ENCODE results near the gene BCAS3.

Gene BCAS3

GRCh38 chr17:60639019-60639330 lies 38.7 kb upstream of the BCAS3 start:
- no peak for TF ChIP-seq CTCF (IDR thresholded peaks at IDR 0.05; ENCODE audit: insufficient read depth, low read depth, low read length, missing control alignments)
- no peak for DNase-seq (ENCODE audit: low read depth)
- no peak overlapping the region for H3K4me3 ChIP-seq (ENCODE audit: low read depth, low read length)

- TF ChIP-seq CTCF (IDR thresholded peaks at IDR 0.05; ENCODE audit: insufficient read depth, low read depth, low read length, missing control alignments), result peak; percentile 28
- H3K4me3 ChIP-seq (ENCODE audit: low read depth, low read length), result no peak overlapping the region
- no peak for DNase-seq (ENCODE audit: low read depth)
Measured at GRCh38 chr17:60640503-60640902, 37.1 kb upstream of the BCAS3 start.

- TF ChIP-seq CTCF (IDR thresholded peaks at IDR 0.05; ENCODE audit: insufficient read depth, low read depth, low read length, missing control alignments), result no peak
- DNase-seq (ENCODE audit: low read depth), result no peak
- H3K4me3 ChIP-seq (ENCODE audit: low read depth, low read length), result no peak overlapping the region
Measured at GRCh38 chr17:60641126-60641525, 36.5 kb upstream of the BCAS3 start.

GRCh38 chr17:60641810-60642220 lies 35.8 kb upstream of the BCAS3 start:
- peak; percentile 74 for DNase-seq (ENCODE audit: low read depth)
- no peak overlapping the region for H3K4me3 ChIP-seq (ENCODE audit: low read depth, low read length)
- TF ChIP-seq CTCF (IDR thresholded peaks at IDR 0.05; ENCODE audit: insufficient read depth, low read depth, low read length, missing control alignments), result peak; percentile 37

- DNase-seq (ENCODE audit: low read depth), result no peak
- TF ChIP-seq CTCF (IDR thresholded peaks at IDR 0.05; ENCODE audit: insufficient read depth, low read depth, low read length, missing control alignments), result no peak
- H3K4me3 ChIP-seq (ENCODE audit: low read depth, low read length), result no peak overlapping the region
Measured at GRCh38 chr17:60645918-60646523, 31.6 kb upstream of the BCAS3 start.

GRCh38 chr17:60646701-60647100 lies 30.9 kb upstream of the BCAS3 start:
- DNase-seq (ENCODE audit: low read depth), result no peak
- no peak for TF ChIP-seq CTCF (IDR thresholded peaks at IDR 0.05; ENCODE audit: insufficient read depth, low read depth, low read length, missing control alignments)
- no peak overlapping the region for H3K4me3 ChIP-seq (ENCODE audit: low read depth, low read length)

- no peak for TF ChIP-seq CTCF (IDR thresholded peaks at IDR 0.05; ENCODE audit: insufficient read depth, low read depth, low read length, missing control alignments)
- no peak overlapping the region for H3K4me3 ChIP-seq (ENCODE audit: low read depth, low read length)
- no peak for DNase-seq (ENCODE audit: low read depth)
Measured at GRCh38 chr17:60647705-60648104, 29.9 kb upstream of the BCAS3 start.

All from GM12865 (cell line).